Sigmoid colon (tissue), 4 donors: ENCODE results near the gene RSPH1.

ENCODE experiments used
- CTCF ChIP-seq, 4 experiments: fragments of 450-650 bp in 3 of 4; fragments of 200-600 bp in 1 of 4; IDR thresholded peaks; one replicate each; pipeline ENCODE4 v1.5.1; 2016 to 2019; ENCODE audit warnings: antibody characterized with exemption in 4 of 4, mild to moderate bottlenecking in 3 of 4, moderate library complexity in 2 of 4
- EP300 ChIP-seq, 4 donors: sonication (generic); formaldehyde crosslinking; IDR thresholded peaks; one replicate each; pipeline ENCODE4 v1.6.1; 2017; ENCODE audit warnings: antibody characterized with exemption in 4 of 4
- POLR2A ChIP-seq, 2 donors: fragments of 450-650 bp; IDR thresholded peaks; one replicate each; pipeline ENCODE4 v1.6.1; 2016; ENCODE audit warnings: antibody characterized with exemption in 2 of 2, mild to moderate bottlenecking in 2 of 2, moderate library complexity in 2 of 2
- POLR2AphosphoS5 ChIP-seq, 4 donors: sonication (generic); formaldehyde crosslinking; IDR thresholded peaks; one replicate each; pipeline ENCODE4 v1.6.1; 2017; ENCODE audit warnings: antibody characterized with exemption in 4 of 4

- TF ChIP-seq CTCF (IDR thresholded peaks at IDR 0.05): no peak
- no peak for TF ChIP-seq EP300 (IDR thresholded peaks at IDR 0.05)
- no peak for TF ChIP-seq POLR2AphosphoS5 (IDR thresholded peaks at IDR 0.05)
- TF ChIP-seq POLR2A (IDR thresholded peaks at IDR 0.05): no peak
Observed at GRCh38 chr21:42440187-42440792, 55.7 kb downstream of the RSPH1 start.
